Heart left ventricle (tissue), 13 donors: ENCODE data around the gene BTD.

Experiments used
- POLR2A ChIP-seq, 2 donors: fragments of 450-650 bp; IDR thresholded peaks; one replicate each; pipeline ENCODE4 v1.6.1; 2017; ENCODE audit warnings: antibody characterized with exemption in 2 of 2, mild to moderate bottlenecking in 2 of 2, moderate library complexity in 2 of 2
- TF ChIP-seq, protein P1 (sequence below), 12 donors: fragments of 200-600 bp; sonication (generic) in 4 of 12; IDR thresholded peaks; one replicate each; pipeline versions ENCODE4 v1.5.0 to v1.8.0; 2018 to 2022; ENCODE audit warnings: antibody characterized with exemption in 12 of 12, mild to moderate bottlenecking in 5 of 12
- donor health status: ischemic (EF 13 %, LVEDD 7.1; RV severe dilation, severe dysfunction).
- donor health status: DM: no; HTN: yes; CAD: no.
- donor health status: DM: no; HTN: no; CAD: no.
- donor health status: ischemic (EF 25% LVEDD 6.9; RV normal size, moderate dysfunction).
- donor health status: ischemic (EF 25% LVEDD 5.7; RV mildly dilated, moderate dysfunction).
- donor health status: ischemic (EF 35%, LVEDD 5.7; RV mildly dilated, moderate dysfunction).
- donor health status: nonischemic (EF 11% LVEDD 7.7; RV severe dilation, severe dysfunction).
- donor health status: DM: yes; HTN: yes; CAD: no.
- donor health status: PGD.
- donor health status: ischemic (EF 29% LVEDD 5.4; RV normal size, mild dysfunction).
- donor health status: nonischemic (EF 23%, LVEDD 6.1; RV moderate dilation, normal function).

DNA sequence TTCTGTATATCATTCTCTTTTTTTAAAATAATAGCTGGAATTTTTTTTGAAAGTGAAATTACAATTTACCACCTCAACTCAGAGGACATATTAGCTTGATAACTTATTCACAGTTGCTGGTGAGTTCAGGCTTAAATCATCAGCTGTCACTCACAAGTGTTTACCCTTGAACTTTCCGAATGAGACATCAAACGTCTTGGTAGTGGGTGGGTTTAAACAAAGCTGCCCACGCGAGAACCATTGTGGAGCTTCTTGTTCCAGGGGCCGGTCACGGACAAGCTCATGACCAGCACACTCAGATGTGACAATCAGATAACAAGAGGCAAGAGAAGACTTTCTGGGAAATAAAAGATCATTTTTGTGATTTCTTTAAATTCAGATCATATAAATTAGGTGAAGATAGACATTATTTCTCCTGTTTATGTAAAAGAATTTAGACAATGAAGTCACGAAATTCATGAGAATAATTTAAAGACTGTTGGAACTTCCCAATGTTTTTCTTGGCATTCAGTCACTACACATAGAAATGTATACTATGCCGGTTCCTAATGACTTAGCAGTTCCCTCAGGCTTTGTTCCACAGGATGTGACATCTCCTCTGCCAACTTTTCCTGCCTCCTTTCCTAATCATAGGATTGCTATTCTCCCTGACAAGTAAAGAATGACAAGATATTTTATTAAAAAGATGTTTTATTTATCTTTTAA is 29.3 kb downstream of the BTD start:
- TF ChIP-seq, protein P1, sequence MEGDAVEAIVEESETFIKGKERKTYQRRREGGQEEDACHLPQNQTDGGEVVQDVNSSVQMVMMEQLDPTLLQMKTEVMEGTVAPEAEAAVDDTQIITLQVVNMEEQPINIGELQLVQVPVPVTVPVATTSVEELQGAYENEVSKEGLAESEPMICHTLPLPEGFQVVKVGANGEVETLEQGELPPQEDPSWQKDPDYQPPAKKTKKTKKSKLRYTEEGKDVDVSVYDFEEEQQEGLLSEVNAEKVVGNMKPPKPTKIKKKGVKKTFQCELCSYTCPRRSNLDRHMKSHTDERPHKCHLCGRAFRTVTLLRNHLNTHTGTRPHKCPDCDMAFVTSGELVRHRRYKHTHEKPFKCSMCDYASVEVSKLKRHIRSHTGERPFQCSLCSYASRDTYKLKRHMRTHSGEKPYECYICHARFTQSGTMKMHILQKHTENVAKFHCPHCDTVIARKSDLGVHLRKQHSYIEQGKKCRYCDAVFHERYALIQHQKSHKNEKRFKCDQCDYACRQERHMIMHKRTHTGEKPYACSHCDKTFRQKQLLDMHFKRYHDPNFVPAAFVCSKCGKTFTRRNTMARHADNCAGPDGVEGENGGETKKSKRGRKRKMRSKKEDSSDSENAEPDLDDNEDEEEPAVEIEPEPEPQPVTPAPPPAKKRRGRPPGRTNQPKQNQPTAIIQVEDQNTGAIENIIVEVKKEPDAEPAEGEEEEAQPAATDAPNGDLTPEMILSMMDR (IDR thresholded peaks at IDR 0.05): no peak
- no peak for TF ChIP-seq POLR2A (IDR thresholded peaks at IDR 0.05)
